Measurements from ENCODE around the gene SLC12A9.

The SLC12A9 gene

DNA sequence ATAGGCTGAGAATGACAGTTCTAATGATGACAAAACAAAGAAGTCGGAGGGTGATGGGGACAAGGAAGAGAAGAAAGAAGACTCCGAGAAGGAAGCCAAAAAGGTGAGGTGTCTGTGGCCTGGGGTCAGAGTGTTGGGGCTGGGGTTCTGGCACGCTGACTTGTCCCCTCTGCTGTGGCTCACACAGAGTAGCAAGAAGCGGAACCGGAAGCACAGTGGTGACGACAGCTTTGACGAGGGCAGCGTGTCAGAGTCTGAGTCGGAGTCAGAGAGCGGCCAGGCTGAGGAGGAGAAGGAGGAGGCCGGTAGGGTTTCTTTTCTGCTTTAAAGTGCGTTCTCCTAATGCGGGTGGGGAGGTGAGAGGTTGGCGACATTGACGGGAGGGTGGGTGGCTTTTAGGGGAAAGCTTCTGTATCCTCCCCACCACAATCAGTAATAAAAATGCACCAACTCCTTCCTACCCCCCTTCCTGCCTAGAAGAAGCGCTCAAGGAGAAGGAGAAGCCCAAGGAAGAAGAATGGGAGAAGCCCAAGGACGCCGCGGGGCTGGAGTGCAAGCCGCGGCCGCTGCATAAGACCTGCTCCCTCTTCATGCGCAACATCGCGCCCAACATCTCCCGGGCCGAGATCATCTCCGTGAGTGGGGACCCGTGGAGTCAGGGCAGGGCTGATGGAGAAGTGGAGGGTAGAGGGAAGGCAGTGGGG is 32.4 kb downstream of the SLC12A9 start:
- DNase-seq (ENCODE audit: low read depth), result no peak

DNA sequence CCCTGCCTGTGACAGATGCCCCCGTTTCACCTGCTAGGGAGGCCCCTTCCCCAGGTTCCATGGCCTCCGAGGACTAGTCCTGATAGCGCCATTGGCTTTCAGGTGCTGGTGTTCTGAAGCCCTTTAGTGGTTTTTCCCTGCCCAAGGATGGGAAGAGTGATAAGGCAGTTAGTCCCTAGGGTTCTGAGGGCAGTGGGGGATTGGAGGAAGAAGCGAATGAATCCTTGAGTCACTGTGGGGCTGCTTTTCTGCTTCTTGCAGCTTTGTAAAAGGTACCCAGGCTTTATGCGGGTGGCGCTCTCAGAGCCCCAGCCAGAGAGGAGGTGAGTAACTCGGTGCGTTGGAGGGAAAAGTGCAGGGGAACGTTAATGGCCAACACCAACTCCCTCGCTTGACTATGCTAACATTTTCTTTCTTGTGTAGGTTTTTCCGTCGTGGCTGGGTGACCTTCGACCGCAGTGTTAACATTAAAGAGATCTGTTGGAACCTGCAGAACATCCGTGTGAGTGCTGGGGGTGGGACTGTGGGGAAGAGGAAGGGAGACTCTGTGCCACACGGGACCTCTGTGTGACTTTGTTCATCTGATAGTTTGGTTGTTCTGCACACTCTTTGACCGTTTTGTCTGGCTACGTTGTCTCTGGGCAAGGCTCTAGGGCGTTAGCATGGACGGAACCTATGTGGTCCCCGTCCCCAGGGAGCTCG is 33.1 kb downstream of the SLC12A9 start:
- no peak for DNase-seq (ENCODE audit: low read depth)

DNA sequence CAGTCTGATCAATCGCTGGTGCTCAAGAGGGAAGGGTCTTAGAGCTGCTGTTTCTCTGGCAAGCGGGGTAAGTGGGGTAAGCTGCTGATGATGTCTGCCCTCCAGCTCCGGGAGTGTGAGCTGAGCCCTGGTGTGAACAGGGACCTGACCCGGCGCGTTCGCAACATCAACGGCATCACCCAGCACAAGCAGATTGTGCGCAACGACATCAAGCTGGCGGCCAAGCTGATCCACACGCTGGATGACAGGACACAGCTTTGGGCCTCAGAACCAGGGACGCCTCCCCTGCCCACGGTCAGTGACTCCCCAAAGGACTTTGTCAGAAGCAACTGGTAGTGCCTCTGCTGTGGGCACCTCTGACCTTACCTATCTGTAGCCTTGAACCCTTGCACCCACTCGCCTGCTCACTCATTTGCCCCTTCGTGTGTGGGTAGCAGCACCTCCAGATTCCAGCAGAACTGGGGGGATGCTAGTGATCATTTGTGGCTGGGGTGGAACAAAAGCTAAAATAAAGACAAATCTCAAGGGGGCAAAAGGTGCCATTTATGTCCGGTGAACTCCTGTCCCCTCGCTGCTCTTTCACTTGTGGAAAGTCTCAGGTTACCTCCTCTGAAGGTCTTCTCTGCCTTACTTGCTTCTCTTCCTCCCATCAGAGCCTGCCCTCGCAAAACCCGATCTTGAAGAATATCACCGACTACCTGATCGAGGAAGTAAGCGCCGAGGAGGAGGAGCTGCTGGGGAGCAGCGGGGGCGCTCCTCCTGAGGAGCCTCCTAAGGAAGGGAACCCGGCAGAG is 33.8 kb downstream of the SLC12A9 start:
- no peak for DNase-seq (ENCODE audit: low read depth)

DNA sequence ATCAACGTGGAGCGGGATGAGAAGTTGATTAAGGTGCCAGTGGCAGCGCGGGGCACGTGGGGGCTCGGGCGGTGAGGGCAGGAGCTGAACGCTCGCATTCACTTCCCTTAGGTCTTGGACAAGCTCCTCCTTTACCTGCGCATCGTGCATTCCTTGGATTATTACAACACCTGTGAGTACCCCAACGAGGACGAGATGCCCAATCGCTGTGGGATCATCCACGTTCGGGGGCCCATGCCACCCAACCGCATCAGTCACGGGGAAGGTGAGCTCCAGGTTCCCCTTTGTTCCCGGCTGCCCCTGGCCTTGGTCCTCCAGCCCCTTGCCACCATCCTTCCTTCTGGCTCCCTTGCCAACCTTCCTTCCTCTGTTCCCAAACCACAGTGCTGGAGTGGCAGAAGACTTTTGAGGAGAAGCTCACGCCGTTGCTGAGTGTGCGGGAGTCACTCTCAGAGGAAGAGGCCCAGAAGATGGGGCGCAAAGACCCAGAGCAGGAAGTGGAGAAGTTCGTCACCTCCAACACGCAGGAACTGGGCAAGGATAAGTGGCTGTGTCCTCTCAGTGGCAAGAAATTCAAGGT is 34.5 kb downstream of the SLC12A9 start:
- no peak for DNase-seq (ENCODE audit: low read depth)

DNA sequence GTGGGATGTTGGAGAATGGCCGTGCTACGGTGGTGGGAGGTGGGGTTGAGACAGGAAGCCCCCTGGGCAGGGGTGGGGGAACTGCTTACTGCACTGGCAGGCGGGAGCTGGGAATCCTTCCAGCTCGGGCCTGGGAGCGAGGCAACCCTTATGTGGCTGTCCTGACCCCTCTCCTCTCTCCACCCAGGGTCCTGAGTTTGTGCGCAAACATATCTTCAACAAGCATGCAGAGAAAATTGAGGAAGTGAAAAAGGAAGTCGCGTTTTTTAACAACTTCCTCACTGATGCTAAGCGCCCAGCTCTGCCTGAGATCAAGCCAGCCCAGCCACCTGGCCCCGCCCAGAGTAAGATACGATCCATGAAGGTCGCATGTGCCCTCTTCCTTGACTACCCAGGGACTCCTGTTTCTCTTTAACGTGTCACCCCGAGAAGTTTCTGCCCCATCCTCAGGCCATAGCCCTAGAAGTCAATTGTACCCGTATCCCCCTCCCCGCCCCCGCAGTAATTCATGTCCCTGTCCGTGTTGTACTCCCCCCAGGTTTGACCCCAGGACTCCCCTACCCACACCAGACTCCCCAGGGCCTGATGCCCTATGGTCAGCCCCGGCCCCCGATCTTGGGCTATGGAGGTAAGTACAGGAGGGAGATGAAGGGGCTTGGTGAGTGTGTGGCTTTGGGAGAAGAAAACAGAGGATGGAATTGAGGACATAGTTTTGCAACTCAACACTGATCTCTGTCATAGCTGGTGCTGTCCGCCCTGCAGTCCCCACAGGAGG is 35.2 kb downstream of the SLC12A9 start:
- no peak for DNase-seq (ENCODE audit: low read depth)

DNA sequence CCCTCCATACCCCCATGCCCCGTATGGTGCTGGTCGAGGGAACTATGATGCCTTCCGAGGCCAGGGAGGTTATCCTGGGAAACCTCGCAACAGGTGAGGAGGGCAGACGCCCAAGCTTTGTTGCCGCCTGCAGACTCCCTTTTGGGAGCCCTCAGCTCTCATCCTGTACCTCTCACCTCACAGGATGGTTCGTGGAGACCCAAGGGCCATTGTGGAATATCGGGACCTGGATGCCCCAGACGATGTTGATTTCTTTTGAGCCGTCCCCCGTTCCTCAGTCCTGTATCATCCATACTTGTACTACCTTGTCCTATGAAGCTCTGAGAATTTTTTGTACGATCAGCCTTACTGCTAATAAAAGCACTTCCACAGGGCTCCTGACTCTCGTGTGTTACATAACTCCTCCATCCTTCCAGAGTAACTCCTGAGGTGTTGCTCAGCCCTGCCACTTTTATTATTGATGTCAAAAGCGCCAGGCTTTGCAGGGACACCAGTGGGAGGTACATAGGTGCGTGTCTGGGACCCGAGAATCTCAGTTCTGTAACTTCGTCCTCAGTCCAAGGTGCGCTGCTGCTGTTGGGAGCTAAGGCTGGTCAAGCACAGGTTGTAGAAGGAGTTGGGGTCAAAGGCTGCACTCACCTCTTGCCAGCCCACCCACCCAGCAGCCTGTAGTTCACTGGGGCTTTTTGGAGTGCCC is 35.9 kb downstream of the SLC12A9 start:
- no peak for DNase-seq (ENCODE audit: low read depth)

DNA sequence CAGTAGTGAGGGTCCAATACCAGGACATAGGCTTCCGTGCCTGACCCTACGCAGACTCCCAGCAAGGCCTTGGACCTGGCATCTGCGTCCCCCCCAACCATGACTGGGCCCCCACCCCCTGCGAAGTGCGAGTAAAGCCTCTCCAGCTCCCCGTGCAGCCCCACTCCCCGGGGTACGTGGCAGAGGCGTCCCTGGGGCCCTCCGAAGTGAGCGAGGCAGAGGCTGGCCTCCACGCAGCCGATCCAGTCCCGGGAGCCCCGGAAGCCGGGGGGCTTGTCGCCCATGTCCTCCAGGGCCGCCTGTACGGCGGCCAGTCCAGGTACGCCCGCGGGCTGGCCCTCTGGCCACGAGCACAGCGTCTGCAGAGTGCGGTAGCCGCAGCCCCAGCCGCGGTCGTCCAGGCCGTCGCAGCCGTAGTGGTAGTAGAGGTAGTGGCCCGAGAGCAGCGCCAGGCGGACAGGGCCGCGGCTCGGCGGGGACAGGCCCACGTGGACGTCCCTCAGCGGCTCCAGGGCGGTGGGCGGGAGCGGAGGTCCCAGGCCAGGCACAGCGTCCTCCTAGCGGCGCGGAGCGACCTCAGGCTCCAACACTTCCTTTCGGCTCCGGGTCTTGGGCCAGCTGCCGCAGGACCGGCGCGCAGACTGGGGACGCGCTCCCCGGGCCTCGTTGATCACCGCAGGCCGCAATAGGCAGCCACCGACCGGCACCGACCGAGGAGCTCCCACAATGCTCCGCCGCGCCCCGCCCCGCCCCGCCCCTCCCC is 36.7 kb downstream of the SLC12A9 start, which contains the start of gene UFSP1:
UFSP1 (minus strand) TSS at position 728 of the 763 bp plus-strand sequence; CDS start at position 284, 444 bp downstream.
- DNase-seq (ENCODE audit: low read depth), result no peak

DNA sequence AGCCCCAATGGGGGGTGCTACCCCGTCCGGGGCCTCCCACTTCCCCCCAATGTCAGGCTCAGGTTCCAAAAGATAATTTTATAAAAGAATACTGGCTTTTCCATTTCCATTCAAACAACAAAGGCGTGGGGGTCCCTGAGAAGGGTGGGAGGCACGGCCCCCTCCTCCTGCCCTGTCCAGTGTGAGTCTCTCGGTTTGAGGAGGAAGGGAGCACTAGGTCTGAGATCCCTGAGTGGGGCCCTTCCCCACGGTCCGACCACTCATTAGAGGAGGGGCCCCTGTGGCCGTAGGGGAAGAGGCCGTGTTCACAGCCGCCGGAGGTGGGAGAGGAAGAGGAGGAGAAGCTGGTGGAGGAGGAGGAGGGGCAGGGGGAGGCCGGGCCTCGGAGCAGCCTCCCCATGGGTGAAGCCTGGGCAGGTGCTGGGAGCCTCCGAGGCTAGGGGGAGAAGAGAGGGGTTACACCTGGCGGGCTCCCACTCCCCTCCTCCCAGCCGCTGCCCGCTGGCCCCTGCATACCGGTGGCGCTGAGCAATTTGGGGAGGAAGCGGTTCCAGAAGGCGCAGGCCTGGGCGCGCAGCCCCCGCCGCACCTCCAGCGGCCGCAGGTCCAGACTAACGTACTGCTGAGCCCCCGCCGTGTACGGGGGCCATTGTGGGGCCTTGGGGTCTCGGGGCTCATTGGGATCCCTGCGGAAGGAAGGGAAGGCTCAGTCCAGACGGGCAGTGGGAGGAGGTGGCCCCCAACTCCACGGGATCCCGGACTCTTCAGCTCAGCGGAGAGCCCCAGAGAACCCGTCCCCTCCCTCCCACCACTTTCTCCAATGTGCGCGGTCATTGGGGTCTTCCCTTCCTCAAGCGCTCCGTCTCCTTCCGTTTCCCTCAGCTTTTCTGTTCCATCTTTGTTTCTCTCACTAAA is 38.4 kb downstream of the SLC12A9 start:
- no peak for DNase-seq (ENCODE audit: low read depth)

DNA sequence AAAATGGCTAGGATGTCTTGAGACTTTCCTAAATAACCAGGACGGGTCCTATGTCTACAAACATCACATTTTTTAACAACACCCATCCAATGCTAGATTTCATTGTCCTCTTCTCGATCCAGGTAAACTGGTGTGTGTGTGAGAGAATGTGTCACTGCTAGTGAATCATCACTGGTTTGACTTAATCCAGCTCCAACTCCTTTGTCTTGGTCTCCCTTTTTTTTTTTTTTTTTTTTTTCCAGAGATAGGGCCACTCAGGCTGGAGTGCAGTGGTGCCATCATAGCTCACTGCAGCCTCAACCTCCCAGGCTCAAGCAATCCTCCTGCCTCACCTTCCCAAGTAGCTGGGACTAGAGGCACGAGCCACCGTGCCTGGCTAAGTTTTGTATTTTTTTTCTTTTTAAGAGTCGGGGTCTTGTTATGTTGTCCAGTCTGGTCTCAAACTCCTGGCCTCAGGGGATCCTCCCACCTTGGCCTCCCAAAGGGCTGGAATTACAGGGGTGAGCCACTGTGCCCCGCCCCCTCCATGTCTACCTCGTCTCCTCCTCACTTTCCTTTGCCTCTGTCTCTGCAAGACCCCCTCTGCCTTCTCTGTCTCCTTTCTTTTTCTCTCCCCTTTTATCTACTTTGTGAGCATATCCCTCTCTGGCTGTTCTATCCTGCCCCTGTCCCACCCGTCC is 39.2 kb downstream of the SLC12A9 start:
- no peak for DNase-seq (ENCODE audit: low read depth)

DNA sequence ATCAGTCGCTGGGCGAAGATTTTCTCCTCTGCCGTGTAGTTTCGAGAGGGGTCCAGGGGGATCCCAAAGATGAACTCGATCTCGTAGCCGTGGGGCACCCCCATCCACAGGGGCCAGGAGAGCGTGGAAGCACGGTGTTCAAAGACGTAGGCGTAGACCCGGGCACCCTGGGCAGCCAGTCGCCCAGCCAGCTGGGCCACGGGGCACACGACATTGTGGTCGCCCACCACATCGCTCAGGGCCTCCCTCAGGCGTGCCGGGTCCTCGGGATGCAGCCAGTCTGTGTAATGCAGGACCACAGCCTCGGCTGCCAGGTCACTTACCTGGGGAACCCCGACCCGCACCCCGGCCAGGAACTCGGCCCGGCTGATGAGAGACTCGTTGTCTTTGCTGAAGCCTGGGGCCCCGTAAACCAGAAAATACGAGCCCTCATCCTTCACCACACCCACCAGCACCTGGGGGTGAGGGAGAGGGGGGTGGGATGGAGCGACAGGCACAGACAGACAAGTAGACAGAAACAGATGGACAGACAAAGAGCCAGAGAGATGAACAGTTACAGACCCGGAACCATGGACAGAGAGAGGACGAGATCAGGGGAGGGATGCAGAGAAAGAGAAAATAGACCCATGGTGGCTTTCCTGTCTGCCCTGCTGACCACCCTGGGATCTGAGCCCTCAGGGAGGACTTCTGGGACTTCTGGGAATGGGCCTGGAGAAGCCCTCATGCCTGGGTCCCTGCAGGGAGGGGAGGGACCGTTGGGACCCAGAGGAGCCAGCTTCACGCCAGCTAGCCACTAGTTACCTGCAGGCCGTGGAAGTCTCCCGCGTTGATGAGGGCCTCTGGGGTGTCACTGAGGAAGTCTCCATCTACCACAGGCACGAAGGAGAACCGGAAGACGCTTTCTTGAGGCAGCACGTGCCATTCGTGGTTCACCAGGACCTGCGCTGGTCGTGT is 40.1 kb downstream of the SLC12A9 start:
- DNase-seq (ENCODE audit: low read depth), result no peak

DNA sequence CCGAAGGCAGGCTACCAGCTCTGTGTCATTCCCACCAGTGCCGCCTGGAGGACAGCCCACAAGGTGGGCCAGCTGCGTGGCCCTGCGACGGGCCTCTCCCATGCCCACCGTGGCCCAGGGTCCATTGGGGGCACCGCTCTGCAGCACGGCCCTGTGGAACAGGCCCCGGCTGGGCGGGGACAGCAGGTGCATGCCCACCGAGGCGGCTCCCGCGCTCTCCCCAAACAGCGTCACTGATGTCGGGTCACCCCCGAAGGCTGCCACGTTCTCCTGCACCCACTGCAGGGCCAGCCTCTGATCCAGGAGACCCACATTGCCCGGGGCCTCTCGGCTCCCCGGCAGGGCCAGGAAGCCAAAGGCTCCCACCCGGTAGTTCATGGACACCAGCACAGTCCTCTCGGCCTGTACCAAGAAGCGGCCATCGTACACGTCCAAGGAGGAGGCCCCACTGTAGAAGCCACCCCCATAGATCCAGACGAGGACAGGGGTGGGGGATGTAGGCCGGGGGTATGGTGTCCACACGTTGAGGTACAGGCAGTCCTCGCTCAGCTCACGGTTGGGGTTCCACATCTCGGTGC is 40.9 kb downstream of the SLC12A9 start:
- no peak for DNase-seq (ENCODE audit: low read depth)

DNA sequence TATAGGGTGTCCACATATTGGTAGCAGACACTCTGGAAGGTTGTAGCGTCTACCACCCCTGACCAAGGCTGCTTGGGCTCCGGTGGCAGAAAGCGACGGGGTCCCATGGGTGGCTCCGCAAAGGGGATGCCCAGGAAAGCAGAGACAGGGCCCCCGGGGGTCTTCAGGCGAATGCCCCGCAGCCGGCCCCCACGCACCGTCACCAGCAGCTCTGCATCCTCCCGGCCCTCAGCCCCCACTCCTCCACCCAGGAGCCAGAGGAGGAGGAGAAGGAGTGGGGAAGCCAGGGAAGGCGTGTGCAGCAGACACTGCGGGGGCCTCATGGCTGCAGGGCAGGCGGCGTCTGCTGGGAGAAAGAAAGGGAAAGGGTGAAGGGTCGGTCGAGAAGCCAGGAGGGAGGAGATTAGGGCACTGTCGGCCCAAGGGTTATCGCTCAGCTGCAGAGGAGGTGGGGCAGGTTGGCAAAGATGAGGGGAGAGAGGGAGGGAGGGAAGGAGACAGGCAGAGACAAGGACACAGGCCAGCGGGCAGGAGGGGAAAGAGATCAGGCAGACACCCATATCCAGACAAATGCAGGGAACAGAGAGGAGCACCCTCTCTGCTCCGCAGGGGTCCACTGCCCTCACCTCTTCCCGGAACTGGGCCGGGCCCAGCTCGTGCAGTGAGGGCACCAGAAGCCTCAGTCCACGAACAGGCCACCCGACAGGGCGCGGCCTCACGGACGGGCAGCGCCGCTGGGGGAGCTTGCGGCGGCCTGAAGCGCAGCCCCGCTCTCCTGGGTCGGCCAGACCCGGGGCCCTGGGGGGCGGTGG is 41.6 kb downstream of the SLC12A9 start:
- DNase-seq (ENCODE audit: low read depth), result no peak

DNA sequence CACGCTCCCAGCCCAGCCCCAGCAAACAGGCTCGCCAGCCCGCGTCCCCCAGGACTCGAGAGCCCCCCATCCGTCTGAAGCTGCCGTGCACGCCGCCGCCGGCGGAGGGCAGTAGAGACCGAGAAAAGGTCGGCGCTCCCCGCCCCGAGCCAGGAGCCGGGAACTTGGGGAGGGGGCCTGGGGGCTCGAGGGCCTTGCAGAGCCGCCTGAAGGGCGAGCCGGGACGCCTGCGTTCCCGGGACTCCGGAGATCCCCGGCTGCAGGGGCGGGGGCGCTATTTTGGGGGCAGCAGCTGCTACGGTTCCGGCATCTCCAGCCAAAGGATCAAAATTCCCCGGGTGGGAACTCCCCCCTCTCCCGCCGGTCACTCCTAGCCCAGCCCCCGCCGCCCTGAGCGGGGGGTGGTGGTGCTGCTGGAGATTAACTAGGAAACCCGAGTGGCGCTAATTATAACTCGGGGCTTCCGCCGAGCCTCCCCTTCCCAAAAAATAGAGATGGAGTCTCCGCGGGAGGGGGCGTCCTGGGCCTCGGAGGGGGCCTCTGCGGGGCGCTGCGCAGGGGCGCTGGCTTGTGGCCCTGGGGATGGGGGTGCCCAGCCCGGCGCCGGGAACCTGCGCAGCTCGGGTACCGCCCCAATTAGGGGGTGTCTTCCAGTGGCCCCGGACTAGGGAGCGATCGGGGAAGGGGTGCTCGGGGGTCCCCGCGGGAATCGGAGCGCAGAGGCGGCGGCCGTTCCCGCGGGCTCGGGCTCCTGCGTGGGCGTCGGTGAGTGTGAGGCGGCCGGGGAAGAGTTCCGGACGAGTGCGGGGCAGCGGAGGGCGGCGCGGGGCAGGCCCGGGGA is 42.6 kb downstream of the SLC12A9 start:
- no peak for DNase-seq (ENCODE audit: low read depth)

DNA sequence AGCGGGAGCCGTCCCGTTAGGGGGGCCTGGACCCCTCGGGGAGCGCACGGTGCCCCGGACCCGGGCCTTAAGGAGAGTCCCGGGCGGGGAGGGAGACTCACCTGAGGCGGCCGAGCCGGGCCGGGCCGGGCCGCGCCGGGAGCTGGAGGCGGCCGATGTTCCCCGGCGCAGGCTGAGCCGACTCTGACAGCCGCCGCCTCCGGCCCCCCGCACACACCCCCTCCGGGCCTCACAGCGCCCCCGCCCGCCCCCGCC is 43.1 kb downstream of the SLC12A9 start, which contains the start of gene ACHE:
ACHE (minus strand) TSS at position 188 of the 255 bp plus-strand sequence. CDS start 1,656 bp downstream, outside the sequence.
- DNase-seq (ENCODE audit: low read depth), result no peak

DNA sequence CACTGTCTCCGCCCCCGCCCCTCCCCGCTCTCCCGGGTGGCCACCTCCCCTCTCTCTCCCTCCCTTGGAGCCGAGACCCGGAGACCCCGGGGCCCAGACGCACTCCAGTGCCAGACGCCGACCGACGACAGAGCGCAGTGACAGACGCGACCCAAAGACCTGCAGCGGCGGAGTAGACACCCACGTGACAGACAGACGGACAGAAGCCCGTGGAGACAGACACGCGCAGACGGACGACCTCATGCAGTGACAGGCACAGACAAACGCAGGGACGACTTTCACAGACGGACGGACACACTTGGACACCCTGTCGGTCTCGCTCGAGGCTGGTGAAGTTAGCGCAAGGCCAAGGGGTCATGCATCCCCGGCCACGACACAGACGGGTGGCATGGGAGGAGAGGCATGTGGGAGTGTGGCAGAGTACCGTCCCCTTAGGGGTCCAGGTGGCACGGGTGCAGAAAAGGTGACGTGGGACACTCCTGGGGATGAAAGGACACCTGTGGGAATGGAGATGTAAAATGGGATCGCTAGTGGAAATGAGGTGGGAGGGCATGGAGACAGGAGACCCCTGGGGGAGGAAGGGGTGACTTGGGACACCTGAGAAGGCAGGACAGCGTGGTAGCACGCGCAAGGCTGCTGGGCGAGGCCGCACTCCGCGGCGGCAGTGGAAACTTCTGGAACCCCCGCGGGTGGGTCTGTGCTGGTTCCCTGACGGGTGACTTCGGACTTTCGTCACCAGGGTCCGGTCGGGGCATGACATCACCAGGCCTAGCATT is 43.6 kb downstream of the SLC12A9 start:
- no peak for DNase-seq (ENCODE audit: low read depth)

Measured in fibroblast of the conjunctiva (primary cell).